H9 (cell line): ENCODE measurements around the gene ARMC2. TPM values are rescaled to one million over a fixed set of nuclear protein-coding genes. Genes with fewer than 3 reads are reported as not detected.
"Not testable (repeated sequence)": the region's sequence is repeated elsewhere in the genome, so short reads cannot be mapped to it uniquely, and the experiment has no call there.

ENCODE experiments used
- DNase-seq: peaks from one replicate; pipeline ENCODE4 v3.0.0-alpha.2; 2017
- H2AFZ ChIP-seq: one replicate; pipeline ENCODE4 v1.6.1; 2013; ENCODE audit warnings: mild to moderate bottlenecking, low read length, control low read depth, moderate library complexity
- H2AK5ac ChIP-seq: 2 replicates; pipeline ENCODE4 v1.6.1; 2013; ENCODE audit warnings: low read length, control low read depth, mixed read lengths; ENCODE audit not compliant: insufficient read length
- H2BK120ac ChIP-seq: one replicate; pipeline ENCODE4 v1.6.1; 2013; ENCODE audit warnings: low read depth, mild to moderate bottlenecking, low read length, control low read depth, inconsistent platforms; ENCODE audit not compliant: poor library complexity, severe bottlenecking
- H2BK12ac ChIP-seq: 2 replicates; pipeline ENCODE4 v1.6.1; 2013; ENCODE audit warnings: low read length, control low read depth, mixed read lengths, low read depth; ENCODE audit not compliant: insufficient read length
- H2BK15ac ChIP-seq: 2 replicates; pipeline ENCODE4 v1.6.1; 2013; ENCODE audit warnings: low read depth, low read length, control low read depth
- H2BK20ac ChIP-seq: one replicate; pipeline ENCODE4 v1.6.1; 2013; ENCODE audit warnings: low read depth, mild to moderate bottlenecking, low read length, control low read depth, inconsistent platforms; ENCODE audit not compliant: poor library complexity, severe bottlenecking
- H2BK5ac ChIP-seq: 2 replicates; pipeline ENCODE4 v1.6.1; 2013; ENCODE audit warnings: low read length, control low read depth, mixed read lengths; ENCODE audit not compliant: insufficient read length
- H3K14ac ChIP-seq: 2 replicates; pipeline ENCODE4 v1.6.1; 2013; ENCODE audit warnings: low read length, control low read depth; ENCODE audit not compliant: insufficient read depth
- H3K18ac ChIP-seq: 2 replicates; pipeline ENCODE4 v1.6.1; 2013; ENCODE audit warnings: low read depth, mild to moderate bottlenecking, mixed read lengths, low read length, control low read depth; ENCODE audit not compliant: insufficient read length
- H3K23ac ChIP-seq: 2 replicates; pipeline ENCODE4 v1.6.1; 2013; ENCODE audit warnings: low read length, control low read depth, mixed read lengths, low read depth; ENCODE audit not compliant: insufficient read length
- H3K23me2 ChIP-seq: 2 replicates; pipeline ENCODE4 v1.6.1; 2013; ENCODE audit warnings: low read depth, mild to moderate bottlenecking, mixed read lengths, low read length, control low read depth; ENCODE audit not compliant: insufficient read length, poor library complexity, severe bottlenecking
- H3K27ac ChIP-seq: 2 replicates; pipeline ENCODE4 v1.5.1; 2013; ENCODE audit warnings: low read length, control low read depth, mixed read lengths, low read depth; ENCODE audit not compliant: insufficient read length
- H3K27me3 ChIP-seq: 2 replicates; pipeline ENCODE4 v1.6.1; 2013; ENCODE audit warnings: low read length, control low read depth, inconsistent platforms; ENCODE audit not compliant: insufficient read depth
- H3K4ac ChIP-seq: 2 replicates; pipeline ENCODE4 v1.6.1; 2013; ENCODE audit warnings: low read depth, mild to moderate bottlenecking, control low read depth, inconsistent platforms, low read length, moderate library complexity
- H3K4me1 ChIP-seq: 2 replicates; pipeline ENCODE4 v1.6.1; 2013; ENCODE audit warnings: low read length, control low read depth, inconsistent platforms; ENCODE audit not compliant: insufficient read depth
- H3K4me2 ChIP-seq: 2 replicates; pipeline ENCODE4 v1.6.1; 2013; ENCODE audit warnings: low read length, control low read depth, mixed read lengths; ENCODE audit not compliant: insufficient read length, insufficient read depth
- H3K56ac ChIP-seq: 2 replicates; pipeline ENCODE4 v1.6.1; 2013; ENCODE audit warnings: low read depth, mild to moderate bottlenecking, mixed read lengths, low read length, control low read depth; ENCODE audit not compliant: insufficient read length
- H3K79me1 ChIP-seq: 2 replicates; pipeline ENCODE4 v1.6.1; 2013; ENCODE audit warnings: low read depth, mild to moderate bottlenecking, moderate library complexity, low read length, control low read depth, inconsistent platforms; ENCODE audit not compliant: insufficient read depth, poor library complexity, severe bottlenecking
- H3K79me2 ChIP-seq: 2 replicates; pipeline ENCODE4 v1.6.1; 2013; ENCODE audit warnings: low read length, control low read depth, inconsistent platforms; ENCODE audit not compliant: insufficient read depth
- H3K9ac ChIP-seq: 2 replicates; pipeline ENCODE4 v1.6.1; 2013; ENCODE audit warnings: low read length, control low read depth, mixed read lengths; ENCODE audit not compliant: insufficient read length; ENCODE audit errors: extremely low read depth
- H3K9me3 ChIP-seq: one replicate; pipeline ENCODE4 v1.6.1; 2013; ENCODE audit warnings: low read depth, low read length, inconsistent platforms; ENCODE audit not compliant: control insufficient read depth
- H3T11ph ChIP-seq: one replicate; pipeline ENCODE4 v1.6.1; 2013; ENCODE audit warnings: mild to moderate bottlenecking, low read length, control low read depth, inconsistent platforms
- H4K20me1 ChIP-seq: one replicate; pipeline ENCODE4 v1.6.1; 2013; ENCODE audit not compliant: control insufficient read depth, insufficient read length, insufficient read depth
- H4K5ac ChIP-seq: 2 replicates; pipeline ENCODE4 v1.6.1; 2013; ENCODE audit warnings: low read depth, mild to moderate bottlenecking, mixed read lengths, low read length, control low read depth; ENCODE audit not compliant: insufficient read length
- H4K8ac ChIP-seq: replicated peaks from 2 replicates; pipeline ENCODE4 v1.6.1; 2013; ENCODE audit warnings: low read length, control low read depth, mixed read lengths, low read depth; ENCODE audit not compliant: insufficient read length
- H4K91ac ChIP-seq: 2 replicates; pipeline ENCODE4 v1.6.1; 2013; ENCODE audit warnings: low read depth, mild to moderate bottlenecking, moderate library complexity, mixed read lengths, low read length, control low read depth; ENCODE audit not compliant: insufficient read length
- H3K27ac Mint-ChIP-seq, 3 experiments: 2 replicates in 2 of 3; 3 replicates in 1 of 3; pipeline ENCODE4 v1.8.0; 2020 to 2021; ENCODE audit warnings: mixed read lengths in 3 of 3, mild to moderate bottlenecking in 1 of 3, moderate library complexity in 1 of 3
- H3K27me3 Mint-ChIP-seq: 2 replicates; pipeline ENCODE4 v1.8.0; 2021; ENCODE audit warnings: low read depth, mild to moderate bottlenecking, moderate library complexity, mixed read lengths
- H3K36me3 Mint-ChIP-seq, 3 experiments: 2 replicates in 2 of 3; 3 replicates in 1 of 3; pipeline ENCODE4 v1.8.0; 2020 to 2021; ENCODE audit warnings: low read depth in 3 of 3, mixed read lengths in 3 of 3; ENCODE audit not compliant: insufficient read depth in 1 of 3
- H3K4me1 Mint-ChIP-seq, 2 experiments: 2 replicates each; pipeline ENCODE4 v1.8.0; 2020; ENCODE audit warnings: mixed read lengths in 2 of 2
- H3K4me3 Mint-ChIP-seq, 2 experiments: 2 replicates in 1 of 2; 3 replicates in 1 of 2; pipeline ENCODE4 v1.8.0; 2020 to 2021; ENCODE audit warnings: mild to moderate bottlenecking in 2 of 2, mixed read lengths in 2 of 2, moderate library complexity in 1 of 2
- H3K9me3 Mint-ChIP-seq, 2 experiments: 2 replicates in 1 of 2; 3 replicates in 1 of 2; pipeline ENCODE4 v1.8.0; 2020; ENCODE audit warnings: mild to moderate bottlenecking in 2 of 2, mixed read lengths in 2 of 2, moderate library complexity in 1 of 2
- WGBS: extraction: QIAGEN DNeasy Blood & Tissue Kit; methylation state at CpG from one replicate; pipeline ENCODE4 v1.1.7; 2013; ENCODE audit warnings: missing lambda C conversion rate, low lambda C conversion rate, mixed read lengths; ENCODE audit not compliant: insufficient read length; ENCODE audit errors: extremely low coverage; 5-methylcytosine and 5-hydroxymethylcytosine counted together
- total RNA-seq: library from RNA; stranded (reverse); gene quantifications from 2 replicates; pipeline ENCODE4 v1.2.1, GENCODE V29; 2021
- TF ChIP-seq, protein P1 (sequence below): fragments of 200-600 bp; sonication (generic); conservative IDR thresholded peaks from 3 replicates; pipeline ENCODE4 v1.8.0; 2021; ENCODE audit warnings: antibody characterized with exemption, mild to moderate bottlenecking

Gene ARMC2
- total RNA-seq, 1 experiment from 2014 or later = 2.8 TPM

DNA sequence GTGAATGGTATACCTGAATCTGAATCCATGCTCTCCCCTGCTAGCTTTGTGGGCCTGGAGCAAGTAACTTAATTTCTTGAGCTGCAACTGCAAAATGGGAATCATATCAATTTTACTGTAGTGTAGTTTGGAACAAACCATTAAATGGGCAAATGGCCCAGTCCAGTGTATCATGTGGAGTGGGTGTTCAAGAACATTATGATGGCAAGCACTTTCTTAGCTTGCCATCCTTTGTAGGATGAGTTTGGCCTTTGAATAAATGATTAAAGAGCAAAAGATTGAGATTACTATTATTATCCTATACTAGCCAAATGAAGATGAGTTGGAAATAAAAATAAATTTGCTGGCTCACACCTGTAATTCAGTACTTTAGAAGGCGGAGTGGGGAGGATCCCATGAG lies 126.0 kb downstream of the ARMC2 start:
- TF ChIP-seq, protein P1, sequence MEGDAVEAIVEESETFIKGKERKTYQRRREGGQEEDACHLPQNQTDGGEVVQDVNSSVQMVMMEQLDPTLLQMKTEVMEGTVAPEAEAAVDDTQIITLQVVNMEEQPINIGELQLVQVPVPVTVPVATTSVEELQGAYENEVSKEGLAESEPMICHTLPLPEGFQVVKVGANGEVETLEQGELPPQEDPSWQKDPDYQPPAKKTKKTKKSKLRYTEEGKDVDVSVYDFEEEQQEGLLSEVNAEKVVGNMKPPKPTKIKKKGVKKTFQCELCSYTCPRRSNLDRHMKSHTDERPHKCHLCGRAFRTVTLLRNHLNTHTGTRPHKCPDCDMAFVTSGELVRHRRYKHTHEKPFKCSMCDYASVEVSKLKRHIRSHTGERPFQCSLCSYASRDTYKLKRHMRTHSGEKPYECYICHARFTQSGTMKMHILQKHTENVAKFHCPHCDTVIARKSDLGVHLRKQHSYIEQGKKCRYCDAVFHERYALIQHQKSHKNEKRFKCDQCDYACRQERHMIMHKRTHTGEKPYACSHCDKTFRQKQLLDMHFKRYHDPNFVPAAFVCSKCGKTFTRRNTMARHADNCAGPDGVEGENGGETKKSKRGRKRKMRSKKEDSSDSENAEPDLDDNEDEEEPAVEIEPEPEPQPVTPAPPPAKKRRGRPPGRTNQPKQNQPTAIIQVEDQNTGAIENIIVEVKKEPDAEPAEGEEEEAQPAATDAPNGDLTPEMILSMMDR = no peak
- H3K4me2 ChIP-seq = no peak overlapping the region
- no peak overlapping the region for H3K9ac ChIP-seq
- no peaks in the 10 kb centered on the region for H3K4me1 ChIP-seq
- no peak overlapping the region for H3K14ac ChIP-seq
- H3K27ac Mint-ChIP-seq = no peak overlapping the region
- peaks cover 0 to 7% (median 3%) of the 10 kb centered on the region in 3 experiments; a peak in 3 of 7 replicates for H3K36me3 Mint-ChIP-seq
- H3K18ac ChIP-seq = no peak overlapping the region
- H3K4ac ChIP-seq = no peak overlapping the region
- no peak overlapping the region for H3K56ac ChIP-seq
- H3K27me3 ChIP-seq = no peaks in the 10 kb centered on the region
- H3T11ph ChIP-seq = no peak overlapping the region
- no peak overlapping the region for H3K27ac ChIP-seq
- H3K4me1 Mint-ChIP-seq = no peaks in the 10 kb centered on the region
- H4K91ac ChIP-seq = no peak overlapping the region
- peaks cover 2% of the 10 kb centered on the region; the same call in 1 of the 2 replicates for H3K27me3 Mint-ChIP-seq
- WGBS = no CpG with 5 or more reads among the region's 1 CpG
- H2BK12ac ChIP-seq = no peak overlapping the region
- no peak overlapping the region for H3K23ac ChIP-seq
- no peak overlapping the region for H2BK15ac ChIP-seq
- H3K9me3 Mint-ChIP-seq = peaks cover 6 to 10% of the 10 kb centered on the region in 2 experiments; a peak in 3 of 5 replicates
- H4K20me1 ChIP-seq = no peaks in the 10 kb centered on the region
- no peak overlapping the region for H4K8ac ChIP-seq
- no peaks in the 10 kb centered on the region for H3K23me2 ChIP-seq
- H2BK5ac ChIP-seq = no peak overlapping the region
- H3K79me2 ChIP-seq = no peaks in the 10 kb centered on the region
- no peak overlapping the region for H2AFZ ChIP-seq
- H3K9me3 ChIP-seq = no peaks in the 10 kb centered on the region
- no peak overlapping the region for H4K5ac ChIP-seq
- no peak overlapping the region for H3K4me3 Mint-ChIP-seq
- no peak overlapping the region for H2BK20ac ChIP-seq
- no peaks in the 10 kb centered on the region for H3K79me1 ChIP-seq
- no peak overlapping the region for H2BK120ac ChIP-seq
- DNase-seq = no peak
- H2AK5ac ChIP-seq = no peak overlapping the region

DNA sequence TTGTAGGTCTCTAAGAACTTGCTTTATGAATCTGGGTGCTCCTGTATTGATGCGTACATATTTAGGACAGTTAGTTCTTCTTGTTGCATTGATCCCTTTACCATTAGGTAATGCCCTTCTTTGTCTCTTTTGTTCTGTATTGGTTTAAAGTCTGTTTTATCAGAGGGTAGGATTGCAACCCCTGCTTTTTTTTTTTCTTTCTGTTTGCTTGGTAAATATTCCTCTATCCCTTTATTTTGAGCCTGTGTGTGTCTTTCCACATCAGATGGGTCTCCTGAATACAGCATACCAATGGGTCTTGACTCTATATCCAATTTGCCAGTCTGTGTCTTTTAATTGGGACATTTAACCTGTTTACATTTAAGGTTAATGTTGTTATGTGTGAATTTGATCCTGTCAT lies 130.4 kb downstream of the ARMC2 start:
- not testable (repeated sequence) for H2BK12ac ChIP-seq, H2BK120ac ChIP-seq, H3T11ph ChIP-seq, H3K23me2 ChIP-seq, H3K27ac Mint-ChIP-seq, H3K79me1 ChIP-seq, H3K9me3 ChIP-seq, H4K20me1 ChIP-seq, H3K4me1 ChIP-seq, H3K27me3 ChIP-seq, H2AFZ ChIP-seq, H3K79me2 ChIP-seq, H2BK5ac ChIP-seq, H2AK5ac ChIP-seq, H3K14ac ChIP-seq, H2BK15ac ChIP-seq, H3K4me2 ChIP-seq, H3K4me3 Mint-ChIP-seq, H3K18ac ChIP-seq, H3K4ac ChIP-seq, H3K56ac ChIP-seq, DNase-seq, H3K27me3 Mint-ChIP-seq, H4K91ac ChIP-seq, H4K8ac ChIP-seq, H3K9ac ChIP-seq, H2BK20ac ChIP-seq, H3K4me1 Mint-ChIP-seq, H4K5ac ChIP-seq, H3K27ac ChIP-seq, H3K23ac ChIP-seq
- no CpG with 5 or more reads among the region's 1 CpG for WGBS
- Mint-ChIP-seq H3K9me3 (peaks cover 14 to 20% of the 10 kb centered on the region in 2 experiments; a peak in 4 of 5 replicates), H3K36me3 (peaks cover 0 to 17% (median 3%) of the 10 kb centered on the region in 3 experiments; a peak in 4 of 7 replicates)
